AML-193 (cell line): ENCODE results near the gene OLIG1.
A peak's percentile ranks its signal among the peaks of the same experiment; 100 is the strongest.

ENCODE experiments used
- DNase-seq, 2 experiments: peaks; one replicate each; lab custom pipeline; 2025; lab: John Stamatoyannopoulos, UW

OLIG1 gene

GRCh38 chr21:33063375-33063883 is 6.5 kb upstream of the OLIG1 start:
- DNase-seq = peak; percentile 20 to 53

DNA sequence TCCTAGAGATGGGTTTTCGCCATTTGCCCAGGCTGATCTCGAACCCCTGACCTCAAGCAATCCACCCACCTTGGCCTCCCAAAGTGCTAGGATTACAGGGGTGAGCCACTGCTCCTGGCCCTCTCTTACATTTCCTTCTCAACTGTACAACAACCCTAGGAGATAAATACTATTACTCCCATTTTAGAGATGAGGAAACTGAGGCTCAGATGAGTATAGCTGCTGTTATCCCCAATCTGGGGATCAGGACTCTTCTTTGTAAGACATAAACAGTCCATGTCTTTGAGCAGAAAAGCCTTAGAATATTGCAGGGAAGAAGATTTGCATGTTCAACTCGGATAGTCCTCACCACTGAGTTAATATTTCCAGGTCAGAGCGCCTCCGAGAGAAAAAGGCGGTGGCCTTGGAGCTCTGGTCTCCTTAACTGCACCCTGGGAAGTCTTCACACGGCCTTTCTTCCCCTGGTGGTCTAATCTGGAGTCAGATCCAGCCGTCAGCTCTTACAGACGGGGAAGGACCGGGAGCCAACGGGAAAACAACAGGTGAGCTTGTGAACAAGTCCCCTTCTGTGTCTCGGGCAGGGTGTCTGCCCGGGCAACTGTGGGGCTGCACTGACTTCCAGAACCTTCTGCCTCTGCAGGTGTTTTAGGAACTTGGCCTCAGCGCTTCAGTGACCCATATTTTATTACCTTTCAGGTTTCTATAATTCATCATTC is 5.9 kb upstream of the OLIG1 start:
- no peak for DNase-seq

DNA sequence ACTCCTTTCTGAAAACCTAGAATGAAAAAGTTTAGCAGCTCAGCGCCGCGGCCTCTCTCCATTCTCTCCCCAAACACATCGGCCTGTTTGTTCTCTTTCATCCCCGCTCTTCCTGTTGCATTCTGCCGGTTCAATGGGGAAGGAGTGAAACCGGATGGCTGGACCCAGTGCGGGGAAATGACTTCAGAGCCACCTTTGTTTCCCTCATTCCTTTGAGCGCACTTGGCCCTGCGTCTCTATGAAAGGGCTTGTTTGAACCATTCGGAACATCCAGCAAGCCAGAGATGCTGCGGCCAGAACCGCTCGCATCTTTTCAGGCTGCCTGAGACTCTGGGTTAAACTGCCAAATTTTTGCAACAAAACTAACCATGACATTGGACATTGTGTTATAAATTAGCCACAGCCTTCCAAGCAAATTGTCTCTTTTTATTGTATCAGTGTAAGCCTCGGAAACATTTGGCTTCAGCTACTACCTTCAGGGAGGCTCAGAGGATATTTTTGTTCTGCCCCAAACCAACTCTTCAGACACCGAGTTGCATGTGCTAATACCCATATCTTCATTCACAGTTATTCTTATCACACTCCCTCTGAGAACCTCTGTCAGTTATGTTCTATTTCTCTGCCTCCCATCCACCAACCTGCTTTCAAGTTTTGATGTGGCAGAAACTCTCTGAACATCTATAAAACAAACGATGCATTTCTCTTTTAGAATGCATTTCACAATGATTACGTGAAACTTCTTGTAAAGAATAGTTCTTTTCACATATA is 5.1 kb upstream of the OLIG1 start:
- no peak for DNase-seq

- no peak for DNase-seq
These were observed 2.9 kb upstream of the OLIG1 start for GRCh38 chr21:33067043-33067442.

GRCh38 chr21:33067457-33067856 is 2.5 kb upstream of the OLIG1 start:
- peak; percentile 65 to 71 for DNase-seq

DNA sequence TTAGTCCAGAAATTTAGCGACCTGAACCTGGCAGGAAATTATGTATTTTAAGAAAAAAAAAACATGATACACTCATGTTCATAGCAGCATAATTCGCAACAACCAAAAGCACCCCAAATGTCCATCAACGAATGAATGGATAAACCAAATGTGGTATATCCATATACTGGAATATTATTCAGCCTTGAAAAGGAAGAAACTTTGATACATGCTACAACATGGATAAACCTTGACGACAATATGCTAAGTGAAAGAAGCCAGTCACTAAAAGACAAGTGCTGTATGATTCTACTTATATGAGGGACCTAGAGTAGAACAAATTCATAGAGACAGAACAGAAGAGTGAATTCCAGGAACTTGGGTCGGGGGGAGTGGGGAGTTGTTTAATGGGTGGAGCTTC is 698 bp upstream of the OLIG1 start:
- no peak for DNase-seq

DNA sequence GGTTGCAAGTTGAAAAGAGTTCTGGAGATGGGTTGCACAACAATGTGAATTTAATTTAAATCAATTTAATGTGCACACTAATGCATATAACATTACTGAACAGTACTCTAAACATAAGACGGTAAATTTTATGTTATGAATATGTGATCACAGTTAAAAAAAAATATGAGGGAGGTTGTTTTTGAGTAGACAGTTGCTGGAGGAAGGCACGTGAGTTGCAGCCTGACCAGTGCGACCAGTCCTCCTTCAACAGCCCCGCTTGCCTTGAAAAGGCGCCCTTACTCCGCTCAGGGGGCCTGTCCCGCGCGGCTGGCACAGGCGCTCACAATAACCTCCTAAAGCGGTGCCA is 322 bp upstream of the OLIG1 start:
- peak; percentile 36 to 51 for DNase-seq

GRCh38 chr21:33070744-33070997 is 730 bp downstream of the OLIG1 start:
- DNase-seq = no peak

- no peak for DNase-seq
These were observed 1.2 kb downstream of the OLIG1 start for GRCh38 chr21:33070998-33071769.

DNA sequence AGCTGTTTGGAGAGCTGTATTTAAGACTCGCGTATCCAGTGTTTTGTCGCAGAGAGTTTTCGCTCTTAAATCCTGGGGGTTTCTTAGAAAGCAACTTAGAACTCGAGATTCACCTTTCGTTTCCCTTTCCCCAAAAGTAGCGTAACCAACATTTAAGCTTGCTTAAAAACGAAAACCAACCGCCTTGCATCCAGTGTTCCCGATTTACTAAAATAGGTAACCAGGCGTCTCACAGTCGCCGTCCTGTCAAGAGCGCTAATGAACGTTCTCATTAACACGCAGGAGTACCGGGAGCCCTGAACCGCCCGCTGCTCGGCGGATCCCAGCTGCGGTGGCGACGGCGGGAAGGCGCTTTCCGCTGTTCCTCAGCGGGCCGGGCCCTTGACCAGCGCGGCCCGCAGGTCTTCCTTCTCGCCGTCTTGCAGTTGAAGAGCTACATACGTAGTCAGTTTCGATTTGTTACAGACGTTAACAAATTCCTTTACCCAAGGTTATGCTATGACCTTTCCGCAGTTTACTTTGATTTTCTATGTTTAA is 1.9 kb downstream of the OLIG1 start:
- DNase-seq = no peak

GRCh38 chr21:33073636-33074035 is 3.7 kb downstream of the OLIG1 start:
- DNase-seq = no peak

GRCh38 chr21:33075128-33075527 is 5.2 kb downstream of the OLIG1 start:
- no peak for DNase-seq

DNA sequence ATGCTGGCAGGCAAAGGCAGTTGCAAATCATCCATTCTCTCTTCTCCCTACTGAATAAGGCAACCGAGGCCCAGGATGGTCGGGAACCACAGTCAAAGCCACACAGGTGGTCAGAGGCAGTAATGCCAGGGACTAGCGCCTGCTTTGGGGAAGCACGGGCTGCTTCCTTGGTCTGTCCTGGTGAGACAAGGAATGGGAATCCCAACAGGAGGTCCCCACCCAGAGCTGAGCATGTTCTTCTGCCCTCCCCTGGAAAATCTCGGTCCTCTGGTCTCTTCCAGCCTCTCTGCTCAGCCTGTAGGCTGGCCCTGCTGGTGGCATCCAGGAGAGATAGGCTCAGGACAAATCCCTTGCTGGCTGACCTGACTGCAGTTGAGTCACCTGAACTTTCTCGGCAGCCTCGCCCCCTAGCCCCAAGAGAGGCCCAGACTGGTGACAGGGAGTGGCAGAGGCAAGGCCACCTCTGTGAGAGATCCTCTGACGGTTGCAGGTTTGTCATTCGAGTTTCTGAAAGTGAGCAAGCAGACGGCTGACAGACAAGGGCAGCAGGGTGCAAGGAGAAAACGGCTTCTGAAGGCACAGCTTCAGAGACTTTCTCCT is 5.8 kb downstream of the OLIG1 start:
- DNase-seq = no peak

GRCh38 chr21:33076600-33077329 is 6.8 kb downstream of the OLIG1 start:
- no peak for DNase-seq

GRCh38 chr21:33078907-33079582 is 9.1 kb downstream of the OLIG1 start:
- peak; percentile 69 to 75 for DNase-seq

GRCh38 chr21:33080376-33080775 is 10.4 kb downstream of the OLIG1 start:
- no peak for DNase-seq

DNA sequence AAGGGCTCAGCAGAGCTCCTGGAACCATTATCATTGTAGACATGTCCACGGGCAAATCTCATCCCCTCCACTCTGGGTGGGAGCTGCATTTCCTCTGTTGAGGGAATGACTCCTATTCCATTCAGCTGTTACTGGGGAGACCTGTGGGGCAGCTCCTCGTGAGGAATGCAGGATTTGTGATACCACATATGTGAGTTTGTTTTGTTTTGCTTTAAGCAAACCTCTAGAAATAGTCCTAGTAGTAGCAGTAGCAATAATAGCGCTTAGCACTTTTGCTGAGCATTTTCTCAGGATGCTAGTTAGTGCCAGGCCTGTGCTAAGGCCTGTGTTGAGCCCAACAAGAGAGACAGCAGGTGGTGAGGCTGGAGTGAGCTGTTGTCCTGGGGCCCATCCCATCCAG is 10.8 kb downstream of the OLIG1 start:
- no peak for DNase-seq

- no peak for DNase-seq
These were observed 18.4 kb downstream of the OLIG1 start for GRCh38 chr21:33088384-33088783.

- peak; percentile 60 to 69 for DNase-seq
These were observed 19.6 kb downstream of the OLIG1 start for GRCh38 chr21:33089395-33090119.

- no peak for DNase-seq
These were observed 26.5 kb downstream of the OLIG1 start for GRCh38 chr21:33096426-33096825.
